Neural cell (in vitro differentiated cells): ENCODE results near the gene MAB21L4.

ENCODE experiments used
- CTCF ChIP-seq: fragments of 450-650 bp; IDR thresholded peaks from 2 replicates; pipeline ENCODE4 v1.5.1; 2014; ENCODE audit warnings: antibody characterized with exemption, mild to moderate bottlenecking, moderate library complexity; ENCODE audit not compliant: poor library complexity, severe bottlenecking
- EP300 ChIP-seq: fragments of 450-650 bp; conservative IDR thresholded peaks from 2 replicates; pipeline ENCODE4 v1.6.1; 2014; ENCODE audit warnings: antibody characterized with exemption, mild to moderate bottlenecking, moderate library complexity; ENCODE audit not compliant: poor library complexity, severe bottlenecking
- EZH2 ChIP-seq: fragments of 200-600, 300-800 bp; shearing (Covaris generic), sonication (generic); IDR thresholded peaks from 2 replicates; pipeline ENCODE4 v1.6.1; 2014; ENCODE audit warnings: antibody characterized with exemption, low read length, borderline replicate concordance, mild to moderate bottlenecking; ENCODE audit not compliant: insufficient read depth, poor library complexity, severe bottlenecking
- POLR2AphosphoS5 ChIP-seq: IDR thresholded peaks from 2 replicates; pipeline ENCODE4 v1.6.1; 2012
- REST ChIP-seq: IDR thresholded peaks from 2 replicates; pipeline ENCODE4 v1.6.1; 2012; ENCODE audit warnings: borderline replicate concordance
- TAF1 ChIP-seq: IDR thresholded peaks from 2 replicates; pipeline ENCODE4 v1.6.1; 2012; ENCODE audit warnings: low read depth

GRCh38 chr2:240885566-240885965 is 10.4 kb downstream of the MAB21L4 start:
- TF ChIP-seq EZH2: no peak
- no peak for TF ChIP-seq CTCF
- no peak for TF ChIP-seq POLR2AphosphoS5
- no peak for TF ChIP-seq TAF1
- no peak for TF ChIP-seq EP300
- no peak for TF ChIP-seq REST
